Astrocyte (in vitro differentiated cells and primary cell): ENCODE measurements around the gene DAAM2. TPM values are rescaled to one million over a fixed set of nuclear protein-coding genes. Genes with fewer than 3 reads are reported as not detected.

ENCODE experiments used
- DNase-seq: peaks from one replicate; pipeline ENCODE4 v3.0.0-alpha.2; 2010; ENCODE audit warnings: low read depth
- FAIRE-seq: peaks from 2 replicates; lab custom pipeline; 2011; peaks lifted over from hg19 to GRCh38; lab: Jason Lieb, UNC
- H2AFZ ChIP-seq: 2 replicates; pipeline ENCODE4 v1.6.0; 2012; ENCODE audit warnings: low read depth, low read length, inconsistent platforms
- H3K27ac ChIP-seq: 2 replicates; pipeline ENCODE4 v1.5.1; 2011; ENCODE audit warnings: low read depth, low read length, inconsistent platforms
- H3K27me3 ChIP-seq: 2 replicates; pipeline ENCODE4 v1.6.0; 2011; ENCODE audit warnings: low read length, inconsistent platforms; ENCODE audit not compliant: insufficient read depth
- H3K36me3 ChIP-seq: 2 replicates; pipeline ENCODE4 v1.5.1; 2011; ENCODE audit warnings: low read length, inconsistent platforms; ENCODE audit not compliant: insufficient read depth
- H3K4me1 ChIP-seq: 2 replicates; pipeline ENCODE4 v1.5.1; 2011; ENCODE audit warnings: low read length, inconsistent platforms; ENCODE audit not compliant: insufficient read depth
- H3K4me2 ChIP-seq: 2 replicates; pipeline ENCODE4 v1.6.0; 2012; ENCODE audit warnings: low read length, inconsistent platforms
- H3K4me3 ChIP-seq: 2 replicates; pipeline ENCODE4 v1.5.1; 2011; ENCODE audit warnings: low read depth, mild to moderate bottlenecking, low read length, inconsistent platforms; ENCODE audit not compliant: insufficient read depth
- H3K79me2 ChIP-seq: 2 replicates; pipeline ENCODE4 v1.6.0; 2012; ENCODE audit warnings: mild to moderate bottlenecking, low read length, inconsistent platforms; ENCODE audit not compliant: insufficient read depth
- H3K9ac ChIP-seq: 2 replicates; pipeline ENCODE4 v1.6.0; 2012; ENCODE audit warnings: mild to moderate bottlenecking, low read length, inconsistent platforms
- H3K9me3 ChIP-seq: 2 replicates; pipeline ENCODE4 v1.5.1; 2012; ENCODE audit warnings: low read depth, mild to moderate bottlenecking, low read length, inconsistent platforms; ENCODE audit not compliant: insufficient read depth
- H4K20me1 ChIP-seq: 2 replicates; pipeline ENCODE4 v1.6.0; 2012; ENCODE audit warnings: low read length, inconsistent platforms; ENCODE audit not compliant: insufficient read depth
- H3K27ac Mint-ChIP-seq: one replicate; pipeline ENCODE4 v1.8.0; 2021; ENCODE audit warnings: mild to moderate bottlenecking, mixed read lengths; ENCODE audit not compliant: unreplicated experiment
- H3K27me3 Mint-ChIP-seq: one replicate; pipeline ENCODE4 v1.8.0; 2021; ENCODE audit warnings: low read depth, mixed read lengths; ENCODE audit not compliant: unreplicated experiment
- H3K36me3 Mint-ChIP-seq: one replicate; pipeline ENCODE4 v1.8.0; 2021; ENCODE audit warnings: low read depth, mixed read lengths; ENCODE audit not compliant: unreplicated experiment
- H3K4me1 Mint-ChIP-seq: one replicate; pipeline ENCODE4 v1.8.0; 2021; ENCODE audit warnings: low read depth, mixed read lengths; ENCODE audit not compliant: unreplicated experiment
- H3K4me3 Mint-ChIP-seq: one replicate; pipeline ENCODE4 v1.8.0; 2021; ENCODE audit warnings: mild to moderate bottlenecking, moderate library complexity, mixed read lengths; ENCODE audit not compliant: unreplicated experiment
- H3K9me3 Mint-ChIP-seq: one replicate; pipeline ENCODE4 v1.8.0; 2021; ENCODE audit warnings: mild to moderate bottlenecking, mixed read lengths; ENCODE audit not compliant: unreplicated experiment
- EZH2 ChIP-seq: IDR thresholded peaks from 2 replicates; pipeline ENCODE4 v1.6.1; 2012; ENCODE audit warnings: mild to moderate bottlenecking, low read length, inconsistent platforms; ENCODE audit not compliant: insufficient read depth
- total RNA-seq: library from RNA; stranded (reverse); gene quantifications from 2 replicates; pipeline ENCODE4 v1.2.1, GENCODE V29; 2021
- TF ChIP-seq, protein P1 (sequence below): IDR thresholded peaks from 2 replicates; pipeline ENCODE4 v1.5.1; 2011; ENCODE audit warnings: low read depth, mild to moderate bottlenecking, inconsistent platforms, low read length, moderate library complexity; ENCODE audit not compliant: insufficient read depth

The DAAM2 gene
- total RNA-seq, 1 donor from 2014 or later = 38.4 TPM

DNA sequence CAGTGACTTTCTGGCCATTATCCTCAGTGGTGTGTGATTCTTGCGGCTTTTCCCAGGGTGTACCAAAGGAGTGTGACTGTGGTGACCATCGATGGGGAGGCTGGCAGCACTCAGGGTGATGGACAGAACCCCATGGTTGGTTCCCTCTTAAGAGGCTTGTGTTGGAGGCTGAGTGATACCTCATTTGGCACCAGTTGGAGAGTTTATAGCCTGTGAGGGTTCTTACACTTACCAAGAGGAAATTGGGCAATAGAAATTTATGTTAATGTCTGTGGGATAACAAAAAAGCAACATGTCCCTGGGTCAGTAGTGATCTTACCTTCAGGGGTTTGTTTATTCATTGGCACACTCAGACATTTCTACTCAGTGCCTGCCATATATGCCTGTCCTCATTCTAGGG, 37.2 kb downstream of the DAAM2 start:
- H3K79me2 ChIP-seq = no peaks in the 10 kb centered on the region
- FAIRE-seq = no peak
- H3K4me1 Mint-ChIP-seq = peaks cover 14% of the 10 kb centered on the region

GRCh38 chr6:39830444-39830843, 38.3 kb downstream of the DAAM2 start:
- H3K79me2 ChIP-seq = no peaks in the 10 kb centered on the region

More for the DNA sequence above, 37.2 kb downstream of the DAAM2 start:
- Histone ChIP-seq H3K9me3 (no peaks in the 10 kb centered on the region), H4K20me1 (peaks cover 3% of the 10 kb centered on the region), H3K27ac (no peak overlapping the region), H3K4me1 (no peaks in the 10 kb centered on the region), H3K4me3 (no peak overlapping the region), H3K9ac (no peak overlapping the region), H3K27me3 (no peaks in the 10 kb centered on the region), H3K36me3 (no peaks in the 10 kb centered on the region), H3K4me2 (no peak overlapping the region), H2AFZ (no peak overlapping the region)
- Mint-ChIP-seq H3K36me3 (peaks cover 8% of the 10 kb centered on the region), H3K27me3 (peaks cover 3% of the 10 kb centered on the region), H3K27ac (no peak overlapping the region), H3K9me3 (no peaks in the 10 kb centered on the region), H3K4me3 (no peak overlapping the region)
- no peak for DNase-seq
- TF ChIP-seq, protein P1, sequence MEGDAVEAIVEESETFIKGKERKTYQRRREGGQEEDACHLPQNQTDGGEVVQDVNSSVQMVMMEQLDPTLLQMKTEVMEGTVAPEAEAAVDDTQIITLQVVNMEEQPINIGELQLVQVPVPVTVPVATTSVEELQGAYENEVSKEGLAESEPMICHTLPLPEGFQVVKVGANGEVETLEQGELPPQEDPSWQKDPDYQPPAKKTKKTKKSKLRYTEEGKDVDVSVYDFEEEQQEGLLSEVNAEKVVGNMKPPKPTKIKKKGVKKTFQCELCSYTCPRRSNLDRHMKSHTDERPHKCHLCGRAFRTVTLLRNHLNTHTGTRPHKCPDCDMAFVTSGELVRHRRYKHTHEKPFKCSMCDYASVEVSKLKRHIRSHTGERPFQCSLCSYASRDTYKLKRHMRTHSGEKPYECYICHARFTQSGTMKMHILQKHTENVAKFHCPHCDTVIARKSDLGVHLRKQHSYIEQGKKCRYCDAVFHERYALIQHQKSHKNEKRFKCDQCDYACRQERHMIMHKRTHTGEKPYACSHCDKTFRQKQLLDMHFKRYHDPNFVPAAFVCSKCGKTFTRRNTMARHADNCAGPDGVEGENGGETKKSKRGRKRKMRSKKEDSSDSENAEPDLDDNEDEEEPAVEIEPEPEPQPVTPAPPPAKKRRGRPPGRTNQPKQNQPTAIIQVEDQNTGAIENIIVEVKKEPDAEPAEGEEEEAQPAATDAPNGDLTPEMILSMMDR = no peak
- TF ChIP-seq EZH2 = no peak

DNA sequence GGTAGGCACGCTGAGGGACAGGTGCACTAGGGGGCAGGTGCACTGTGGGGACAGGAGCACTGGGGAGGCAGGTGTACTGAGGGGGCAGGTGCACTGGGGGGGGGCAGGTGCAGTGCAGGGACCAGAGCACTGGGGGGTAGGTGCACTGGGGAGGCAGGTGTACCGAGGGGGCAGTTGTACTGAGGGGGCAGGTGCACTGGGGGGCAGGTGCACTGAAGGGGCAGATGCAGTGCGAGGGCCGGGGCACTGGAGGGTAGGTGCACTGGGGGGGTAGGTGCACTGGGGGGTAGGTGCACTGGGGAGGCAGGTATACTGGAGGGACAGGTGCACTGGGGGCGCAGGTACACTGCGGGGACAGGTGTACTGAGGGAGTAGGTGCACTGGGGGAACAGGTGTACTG, 39.5 kb downstream of the DAAM2 start:
- no peak for FAIRE-seq
- Mint-ChIP-seq H3K27me3 (peaks cover 3% of the 10 kb centered on the region), H3K27ac (no peak overlapping the region), H3K36me3 (peaks cover 8% of the 10 kb centered on the region), H3K9me3 (no peaks in the 10 kb centered on the region), H3K4me1 (peaks cover 37% of the 10 kb centered on the region), H3K4me3 (no peak overlapping the region)
- H3K79me2 ChIP-seq = no peaks in the 10 kb centered on the region
- no peak for TF ChIP-seq EZH2
- TF ChIP-seq, protein P1 = no peak
- no peak overlapping the region for H3K4me2 ChIP-seq
- H3K9ac ChIP-seq = no peak overlapping the region
- no peak for DNase-seq
- H3K27me3 ChIP-seq = no peaks in the 10 kb centered on the region
- H3K4me3 ChIP-seq = no peak overlapping the region
- H2AFZ ChIP-seq = no peak overlapping the region
- H4K20me1 ChIP-seq = peaks cover 3% of the 10 kb centered on the region
- peaks cover 15% of the 10 kb centered on the region for H3K4me1 ChIP-seq
- H3K36me3 ChIP-seq = no peaks in the 10 kb centered on the region
- no peaks in the 10 kb centered on the region for H3K9me3 ChIP-seq
- H3K27ac ChIP-seq = no peak overlapping the region

More at GRCh38 chr6:39830444-39830843, 38.3 kb downstream of the DAAM2 start:
- DNase-seq (no peak), FAIRE-seq (no peak)
- Histone ChIP-seq H3K9me3 (no peaks in the 10 kb centered on the region), H3K27ac (no peak overlapping the region), H3K4me2 (no peak overlapping the region), H3K36me3 (no peaks in the 10 kb centered on the region), H3K27me3 (no peaks in the 10 kb centered on the region), H3K4me1 (peaks cover 2% of the 10 kb centered on the region), H4K20me1 (peaks cover 3% of the 10 kb centered on the region), H3K9ac (no peak overlapping the region), H3K4me3 (no peak overlapping the region), H2AFZ (no peak overlapping the region)
- TF ChIP-seq, protein P1 = no peak
- TF ChIP-seq EZH2 = no peak
- H3K9me3 Mint-ChIP-seq = no peaks in the 10 kb centered on the region
- no peak overlapping the region for H3K27ac Mint-ChIP-seq
- H3K27me3 Mint-ChIP-seq = peaks cover 3% of the 10 kb centered on the region
- H3K4me1 Mint-ChIP-seq = peaks cover 25% of the 10 kb centered on the region
- no peak overlapping the region for H3K4me3 Mint-ChIP-seq
- peaks cover 8% of the 10 kb centered on the region for H3K36me3 Mint-ChIP-seq
